ENCODE results near the gene YAF2. TPM values are rescaled to one million over a fixed set of nuclear protein-coding genes. Genes with fewer than 3 reads are reported as not detected.

The YAF2 gene
- total and polyA plus RNA-seq, 2 experiments from 2014 or later, result 1.0 TPM

DNA sequence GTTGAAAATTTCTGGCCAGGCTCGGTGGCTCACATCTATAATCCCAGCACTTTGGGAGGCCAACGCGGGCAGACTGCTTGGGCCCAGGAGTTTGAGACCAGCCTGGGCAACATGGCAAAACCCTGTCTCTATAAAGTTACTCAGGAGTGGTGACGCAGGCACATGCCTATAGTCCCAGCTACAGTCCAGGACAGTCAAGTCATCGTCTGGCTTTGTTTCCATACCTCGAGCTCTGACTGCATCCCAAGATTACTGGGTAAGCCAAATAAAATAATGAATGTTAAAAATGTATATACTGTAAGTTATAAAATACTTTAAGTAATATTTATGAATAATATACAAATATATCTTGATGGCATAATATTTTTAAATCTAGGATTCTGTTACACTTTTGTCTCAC is 70.3 kb downstream of the YAF2 start (continued):
- TF ChIP-seq, protein P1, sequence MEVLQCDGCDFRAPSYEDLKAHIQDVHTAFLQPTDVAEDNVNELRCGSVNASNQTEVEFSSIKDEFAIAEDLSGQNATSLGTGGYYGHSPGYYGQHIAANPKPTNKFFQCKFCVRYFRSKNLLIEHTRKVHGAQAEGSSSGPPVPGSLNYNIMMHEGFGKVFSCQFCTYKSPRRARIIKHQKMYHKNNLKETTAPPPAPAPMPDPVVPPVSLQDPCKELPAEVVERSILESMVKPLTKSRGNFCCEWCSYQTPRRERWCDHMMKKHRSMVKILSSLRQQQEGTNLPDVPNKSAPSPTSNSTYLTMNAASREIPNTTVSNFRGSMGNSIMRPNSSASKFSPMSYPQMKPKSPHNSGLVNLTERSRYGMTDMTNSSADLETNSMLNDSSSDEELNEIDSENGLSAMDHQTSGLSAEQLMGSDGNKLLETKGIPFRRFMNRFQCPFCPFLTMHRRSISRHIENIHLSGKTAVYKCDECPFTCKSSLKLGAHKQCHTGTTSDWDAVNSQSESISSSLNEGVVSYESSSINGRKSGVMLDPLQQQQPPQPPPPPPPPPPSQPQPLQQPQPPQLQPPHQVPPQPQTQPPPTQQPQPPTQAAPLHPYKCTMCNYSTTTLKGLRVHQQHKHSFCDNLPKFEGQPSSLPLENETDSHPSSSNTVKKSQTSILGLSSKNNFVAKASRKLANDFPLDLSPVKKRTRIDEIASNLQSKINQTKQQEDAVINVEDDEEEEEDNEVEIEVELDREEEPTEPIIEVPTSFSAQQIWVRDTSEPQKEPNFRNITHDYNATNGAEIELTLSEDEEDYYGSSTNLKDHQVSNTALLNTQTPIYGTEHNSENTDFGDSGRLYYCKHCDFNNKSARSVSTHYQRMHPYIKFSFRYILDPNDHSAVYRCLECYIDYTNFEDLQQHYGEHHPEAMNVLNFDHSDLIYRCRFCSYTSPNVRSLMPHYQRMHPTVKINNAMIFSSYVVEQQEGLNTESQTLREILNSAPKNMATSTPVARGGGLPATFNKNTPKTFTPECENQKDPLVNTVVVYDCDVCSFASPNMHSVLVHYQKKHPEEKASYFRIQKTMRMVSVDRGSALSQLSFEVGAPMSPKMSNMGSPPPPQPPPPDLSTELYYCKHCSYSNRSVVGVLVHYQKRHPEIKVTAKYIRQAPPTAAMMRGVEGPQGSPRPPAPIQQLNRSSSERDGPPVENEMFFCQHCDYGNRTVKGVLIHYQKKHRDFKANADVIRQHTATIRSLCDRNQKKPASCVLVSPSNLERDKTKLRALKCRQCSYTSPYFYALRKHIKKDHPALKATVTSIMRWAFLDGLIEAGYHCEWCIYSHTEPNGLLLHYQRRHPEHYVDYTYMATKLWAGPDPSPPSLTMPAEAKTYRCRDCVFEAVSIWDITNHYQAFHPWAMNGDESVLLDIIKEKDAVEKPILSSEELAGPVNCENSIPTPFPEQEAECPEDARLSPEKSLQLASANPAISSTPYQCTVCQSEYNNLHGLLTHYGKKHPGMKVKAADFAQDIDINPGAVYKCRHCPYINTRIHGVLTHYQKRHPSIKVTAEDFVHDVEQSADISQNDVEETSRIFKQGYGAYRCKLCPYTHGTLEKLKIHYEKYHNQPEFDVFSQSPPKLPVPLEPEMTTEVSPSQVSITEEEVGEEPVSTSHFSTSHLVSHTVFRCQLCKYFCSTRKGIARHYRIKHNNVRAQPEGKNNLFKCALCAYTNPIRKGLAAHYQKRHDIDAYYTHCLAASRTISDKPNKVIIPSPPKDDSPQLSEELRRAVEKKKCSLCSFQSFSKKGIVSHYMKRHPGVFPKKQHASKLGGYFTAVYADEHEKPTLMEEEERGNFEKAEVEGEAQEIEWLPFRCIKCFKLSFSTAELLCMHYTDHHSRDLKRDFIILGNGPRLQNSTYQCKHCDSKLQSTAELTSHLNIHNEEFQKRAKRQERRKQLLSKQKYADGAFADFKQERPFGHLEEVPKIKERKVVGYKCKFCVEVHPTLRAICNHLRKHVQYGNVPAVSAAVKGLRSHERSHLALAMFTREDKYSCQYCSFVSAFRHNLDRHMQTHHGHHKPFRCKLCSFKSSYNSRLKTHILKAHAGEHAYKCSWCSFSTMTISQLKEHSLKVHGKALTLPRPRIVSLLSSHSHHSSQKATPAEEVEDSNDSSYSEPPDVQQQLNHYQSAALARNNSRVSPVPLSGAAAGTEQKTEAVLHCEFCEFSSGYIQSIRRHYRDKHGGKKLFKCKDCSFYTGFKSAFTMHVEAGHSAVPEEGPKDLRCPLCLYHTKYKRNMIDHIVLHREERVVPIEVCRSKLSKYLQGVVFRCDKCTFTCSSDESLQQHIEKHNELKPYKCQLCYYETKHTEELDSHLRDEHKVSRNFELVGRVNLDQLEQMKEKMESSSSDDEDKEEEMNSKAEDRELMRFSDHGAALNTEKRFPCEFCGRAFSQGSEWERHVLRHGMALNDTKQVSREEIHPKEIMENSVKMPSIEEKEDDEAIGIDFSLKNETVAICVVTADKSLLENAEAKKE (CRISPR knock-in tag; IDR thresholded peaks at IDR 0.05), result no peak
- no peak for TF ChIP-seq ZNF114 (CRISPR knock-in tag; IDR thresholded peaks at IDR 0.05)
- TF ChIP-seq EZH2 (IDR thresholded peaks at IDR 0.05; ENCODE audit: low read depth, unreplicated experiment), result no peak
- TF ChIP-seq CREB1 (CRISPR knock-in tag; IDR thresholded peaks at IDR 0.05; ENCODE audit: low read depth), result no peak
- TF ChIP-seq, protein P2, sequence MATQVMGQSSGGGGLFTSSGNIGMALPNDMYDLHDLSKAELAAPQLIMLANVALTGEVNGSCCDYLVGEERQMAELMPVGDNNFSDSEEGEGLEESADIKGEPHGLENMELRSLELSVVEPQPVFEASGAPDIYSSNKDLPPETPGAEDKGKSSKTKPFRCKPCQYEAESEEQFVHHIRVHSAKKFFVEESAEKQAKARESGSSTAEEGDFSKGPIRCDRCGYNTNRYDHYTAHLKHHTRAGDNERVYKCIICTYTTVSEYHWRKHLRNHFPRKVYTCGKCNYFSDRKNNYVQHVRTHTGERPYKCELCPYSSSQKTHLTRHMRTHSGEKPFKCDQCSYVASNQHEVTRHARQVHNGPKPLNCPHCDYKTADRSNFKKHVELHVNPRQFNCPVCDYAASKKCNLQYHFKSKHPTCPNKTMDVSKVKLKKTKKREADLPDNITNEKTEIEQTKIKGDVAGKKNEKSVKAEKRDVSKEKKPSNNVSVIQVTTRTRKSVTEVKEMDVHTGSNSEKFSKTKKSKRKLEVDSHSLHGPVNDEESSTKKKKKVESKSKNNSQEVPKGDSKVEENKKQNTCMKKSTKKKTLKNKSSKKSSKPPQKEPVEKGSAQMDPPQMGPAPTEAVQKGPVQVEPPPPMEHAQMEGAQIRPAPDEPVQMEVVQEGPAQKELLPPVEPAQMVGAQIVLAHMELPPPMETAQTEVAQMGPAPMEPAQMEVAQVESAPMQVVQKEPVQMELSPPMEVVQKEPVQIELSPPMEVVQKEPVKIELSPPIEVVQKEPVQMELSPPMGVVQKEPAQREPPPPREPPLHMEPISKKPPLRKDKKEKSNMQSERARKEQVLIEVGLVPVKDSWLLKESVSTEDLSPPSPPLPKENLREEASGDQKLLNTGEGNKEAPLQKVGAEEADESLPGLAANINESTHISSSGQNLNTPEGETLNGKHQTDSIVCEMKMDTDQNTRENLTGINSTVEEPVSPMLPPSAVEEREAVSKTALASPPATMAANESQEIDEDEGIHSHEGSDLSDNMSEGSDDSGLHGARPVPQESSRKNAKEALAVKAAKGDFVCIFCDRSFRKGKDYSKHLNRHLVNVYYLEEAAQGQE (IDR thresholded peaks at IDR 0.05; ENCODE audit: unreplicated experiment), result no peak
- no peak for TF ChIP-seq JUNB (IDR thresholded peaks at IDR 0.05; ENCODE audit: unreplicated experiment)
- TF ChIP-seq, protein P3, sequence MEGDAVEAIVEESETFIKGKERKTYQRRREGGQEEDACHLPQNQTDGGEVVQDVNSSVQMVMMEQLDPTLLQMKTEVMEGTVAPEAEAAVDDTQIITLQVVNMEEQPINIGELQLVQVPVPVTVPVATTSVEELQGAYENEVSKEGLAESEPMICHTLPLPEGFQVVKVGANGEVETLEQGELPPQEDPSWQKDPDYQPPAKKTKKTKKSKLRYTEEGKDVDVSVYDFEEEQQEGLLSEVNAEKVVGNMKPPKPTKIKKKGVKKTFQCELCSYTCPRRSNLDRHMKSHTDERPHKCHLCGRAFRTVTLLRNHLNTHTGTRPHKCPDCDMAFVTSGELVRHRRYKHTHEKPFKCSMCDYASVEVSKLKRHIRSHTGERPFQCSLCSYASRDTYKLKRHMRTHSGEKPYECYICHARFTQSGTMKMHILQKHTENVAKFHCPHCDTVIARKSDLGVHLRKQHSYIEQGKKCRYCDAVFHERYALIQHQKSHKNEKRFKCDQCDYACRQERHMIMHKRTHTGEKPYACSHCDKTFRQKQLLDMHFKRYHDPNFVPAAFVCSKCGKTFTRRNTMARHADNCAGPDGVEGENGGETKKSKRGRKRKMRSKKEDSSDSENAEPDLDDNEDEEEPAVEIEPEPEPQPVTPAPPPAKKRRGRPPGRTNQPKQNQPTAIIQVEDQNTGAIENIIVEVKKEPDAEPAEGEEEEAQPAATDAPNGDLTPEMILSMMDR (conservative IDR thresholded peaks at IDR 0.05; ENCODE audit: low read depth in 2 of 2), result no peak
- TF ChIP-seq, protein P4, sequence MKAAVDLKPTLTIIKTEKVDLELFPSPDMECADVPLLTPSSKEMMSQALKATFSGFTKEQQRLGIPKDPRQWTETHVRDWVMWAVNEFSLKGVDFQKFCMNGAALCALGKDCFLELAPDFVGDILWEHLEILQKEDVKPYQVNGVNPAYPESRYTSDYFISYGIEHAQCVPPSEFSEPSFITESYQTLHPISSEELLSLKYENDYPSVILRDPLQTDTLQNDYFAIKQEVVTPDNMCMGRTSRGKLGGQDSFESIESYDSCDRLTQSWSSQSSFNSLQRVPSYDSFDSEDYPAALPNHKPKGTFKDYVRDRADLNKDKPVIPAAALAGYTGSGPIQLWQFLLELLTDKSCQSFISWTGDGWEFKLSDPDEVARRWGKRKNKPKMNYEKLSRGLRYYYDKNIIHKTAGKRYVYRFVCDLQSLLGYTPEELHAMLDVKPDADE (IDR thresholded peaks at IDR 0.05), result no peak
- TF ChIP-seq EZH2phosphoT487 (IDR thresholded peaks at IDR 0.05; ENCODE audit: unreplicated experiment), result no peak
